IMR-90 (cell line): ENCODE results near the gene PRM3.

Source experiments
- BHLHE40 ChIP-seq: fragments of 150-350 bp; IDR thresholded peaks from 2 replicates; pipeline ENCODE4 v1.6.1; 2016; ENCODE audit warnings: mild to moderate bottlenecking, low read depth, low read length
- CHD1 ChIP-seq: IDR thresholded peaks from 2 replicates; pipeline ENCODE4 v1.6.1; 2012; ENCODE audit warnings: low read depth, low read length, improper control_type of control experiment
- CTCF ChIP-seq: conservative IDR thresholded peaks from 2 replicates; pipeline ENCODE4 v1.5.1; 2012; ENCODE audit warnings: mild to moderate bottlenecking, low read depth, low read length, improper control_type of control experiment
- ELK1 ChIP-seq: fragments of 150-350 bp; IDR thresholded peaks from 2 replicates; pipeline ENCODE4 v1.6.1; 2016; ENCODE audit warnings: low read depth, mild to moderate bottlenecking, low read length, moderate library complexity, borderline replicate concordance
- FOS ChIP-seq: fragments of 150-350 bp; IDR thresholded peaks from 2 replicates; pipeline ENCODE4 v1.6.1; 2016; ENCODE audit warnings: low read depth, low read length
- MAFK ChIP-seq: IDR thresholded peaks from 2 replicates; pipeline ENCODE4 v1.6.1; 2012; ENCODE audit warnings: low read depth, low read length, improper control_type of control experiment
- MAZ ChIP-seq: IDR thresholded peaks from 2 replicates; pipeline ENCODE4 v1.6.1; 2012; ENCODE audit warnings: low read depth, mild to moderate bottlenecking, low read length, improper control_type of control experiment, moderate library complexity, borderline replicate concordance
- MXI1 ChIP-seq: IDR thresholded peaks from 2 replicates; pipeline ENCODE4 v1.6.1; 2012; ENCODE audit warnings: low read depth, mild to moderate bottlenecking, low read length, moderate library complexity, borderline replicate concordance
- POLR2A ChIP-seq: IDR thresholded peaks from 2 replicates; pipeline ENCODE4 v1.6.1; 2012; ENCODE audit warnings: mild to moderate bottlenecking, low read depth, low read length
- RAD21 ChIP-seq: IDR thresholded peaks from 2 replicates; pipeline ENCODE4 v1.6.1; 2012; ENCODE audit warnings: low read length, improper control_type of control experiment
- RCOR1 ChIP-seq: IDR thresholded peaks from 2 replicates; pipeline ENCODE4 v1.6.1; 2012; ENCODE audit warnings: mild to moderate bottlenecking, low read length, improper control_type of control experiment; ENCODE audit not compliant: insufficient replicate concordance
- RFX5 ChIP-seq: IDR thresholded peaks from 2 replicates; pipeline ENCODE4 v1.8.0; 2012; ENCODE audit warnings: low read depth, mild to moderate bottlenecking, low read length, moderate library complexity
- SMC3 ChIP-seq: fragments of 150-350 bp; IDR thresholded peaks from 2 replicates; pipeline ENCODE4 v1.6.1; 2016; ENCODE audit warnings: low read depth, mild to moderate bottlenecking, antibody characterized with exemption, low read length, moderate library complexity
- USF2 ChIP-seq: fragments of 150-350 bp; IDR thresholded peaks from 2 replicates; pipeline ENCODE4 v1.6.1; 2017; ENCODE audit warnings: mild to moderate bottlenecking, antibody characterized with exemption, low read length, low read depth

GRCh38 chr16:11229906-11230305 lies 43.5 kb downstream of the PRM3 start:
- no peak for TF ChIP-seq MAZ
- TF ChIP-seq CTCF, result no peak
- no peak for TF ChIP-seq MXI1
- TF ChIP-seq RAD21, result no peak
- TF ChIP-seq BHLHE40, result no peak
- no peak for TF ChIP-seq RCOR1
- TF ChIP-seq POLR2A, result no peak
- no peak for TF ChIP-seq RFX5
- TF ChIP-seq SMC3, result no peak
- no peak for TF ChIP-seq ELK1
- no peak for TF ChIP-seq MAFK
- TF ChIP-seq USF2, result no peak
- no peak for TF ChIP-seq FOS
- TF ChIP-seq CHD1, result no peak
